Left lung (tissue), 10 donors: ENCODE data around the gene VGLL4. TPM values are rescaled to one million over a fixed set of nuclear protein-coding genes. Genes with fewer than 3 reads are reported as not detected.
A peak's percentile ranks its signal among the peaks of the same experiment; 100 is the strongest.

Experiments
- ATAC-seq: fragments of 200-7000 bp; cut with Tn5 transposase; one replicate; pipeline ENCODE4 v1.9.1; 2020; ENCODE audit warnings: moderate library complexity
- DNase-seq, 4 donors: peaks; one replicate each; pipeline ENCODE4 v3.0.0-alpha.2; 2013 to 2020
- H3K27ac ChIP-seq, 2 donors: fragments of 200-600 bp; sonication (generic) in 1 of 2; one replicate each; pipeline versions ENCODE4 v1.5.0 to v1.8.0; 2020 to 2021
- H3K27me3 ChIP-seq, 2 donors: fragments of 200-600 bp; sonication (generic) in 1 of 2; one replicate each; pipeline versions ENCODE4 v1.5.0 to v1.8.0; 2020 to 2021
- H3K36me3 ChIP-seq, 2 donors: fragments of 200-600 bp; sonication (generic) in 1 of 2; one replicate each; pipeline versions ENCODE4 v1.5.0 to v1.8.0; 2020 to 2021
- H3K4me1 ChIP-seq, 2 donors: fragments of 200-600 bp; one replicate each; pipeline ENCODE4 v1.8.0; 2021
- H3K4me3 ChIP-seq, 2 donors: fragments of 200-600 bp; sonication (generic) in 1 of 2; one replicate each; pipeline versions ENCODE4 v1.5.0 to v1.8.0; 2020 to 2021; ENCODE audit warnings: mild to moderate bottlenecking in 1 of 2
- H3K9me3 ChIP-seq, 2 donors: fragments of 200-600 bp; sonication (generic) in 1 of 2; one replicate each; pipeline versions ENCODE4 v1.5.0 to v1.8.0; 2020 to 2021
- CTCF ChIP-seq, 2 donors: fragments of 200-600 bp; sonication (generic) in 1 of 2; IDR thresholded peaks; one replicate each; pipeline versions ENCODE4 v1.5.0 to v1.8.0; 2021; ENCODE audit warnings: antibody characterized with exemption in 2 of 2
- intact Hi-C, 2 donors: fragments of 100-400 bp; cut with DNase I; formaldehyde crosslinking; loops; one replicate each; pipeline versions ENCODE4 v1.11.2 to v1.14.2; 2022
- polyA plus RNA-seq, 6 donors: library from polyadenylated mRNA; unstranded; fragments of 120-200 nt; gene quantifications; one replicate each; pipeline ENCODE4 v1.2.1, GENCODE V29; 2013; ENCODE audit not compliant: insufficient read length in 6 of 6
- total RNA-seq, 2 donors: library from RNA; stranded (reverse); fragmentation: NEBNext Ultra II Directional; extraction: Animal tissue kit (Norgen Biotek cat#: 25700); gene quantifications; one replicate each; pipeline ENCODE4 v1.2.1, GENCODE V29; 2021
- donor health status: DM: no; HTN: yes; CAD: no.
- donor health status: DM: no; HTN: no; CAD: no.

VGLL4 gene
- total and polyA plus RNA-seq, 8 donors: 40.2 to 115 (median 106) TPM

- Histone ChIP-seq H3K4me1 (peaks cover 0 to 11% of the 10 kb centered on the region in 2 donors), H3K27me3 (no peaks in the 10 kb centered on the region), H3K9me3 (no peaks in the 10 kb centered on the region), H3K27ac (peak overlapping the region in 1 of 2 donors; percentile 2), H3K36me3 (no peaks in the 10 kb centered on the region), H3K4me3 (no peak overlapping the region)
- ATAC-seq (no peak), DNase-seq (no peak)
- intact Hi-C loops: no loop called here
- no peak for TF ChIP-seq CTCF (IDR thresholded peaks at IDR 0.05)
Measured at GRCh38 chr3:11661827-11662226, 18.1 kb upstream of the VGLL4 start.

- H3K4me3 ChIP-seq: no peak overlapping the region
- DNase-seq: no peak
- H3K36me3 ChIP-seq: no peaks in the 10 kb centered on the region
- no peaks in the 10 kb centered on the region for H3K9me3 ChIP-seq
- intact Hi-C loops: no loop called here
- no peaks in the 10 kb centered on the region for H3K27me3 ChIP-seq
- peaks cover 0 to 11% of the 10 kb centered on the region in 2 donors for H3K4me1 ChIP-seq
- no peak for ATAC-seq
- TF ChIP-seq CTCF (IDR thresholded peaks at IDR 0.05): no peak
- H3K27ac ChIP-seq: no peak overlapping the region
Measured at GRCh38 chr3:11661052-11661656, 17.4 kb upstream of the VGLL4 start.

- intact Hi-C loops: no loop called here
- Histone ChIP-seq H3K4me3 (no peak overlapping the region), H3K4me1 (peaks cover 4 to 15% of the 10 kb centered on the region in 2 donors), H3K36me3 (no peaks in the 10 kb centered on the region), H3K27ac (no peak overlapping the region), H3K9me3 (no peaks in the 10 kb centered on the region), H3K27me3 (no peaks in the 10 kb centered on the region)
- no peak for TF ChIP-seq CTCF (IDR thresholded peaks at IDR 0.05)
- ATAC-seq: no peak
- DNase-seq: no peak
Measured at GRCh38 chr3:11660242-11660641, 16.5 kb upstream of the VGLL4 start.

- no peaks in the 10 kb centered on the region for H3K9me3 ChIP-seq
- H3K4me1 ChIP-seq: peaks cover 4 to 17% of the 10 kb centered on the region in 2 donors
- TF ChIP-seq CTCF (IDR thresholded peaks at IDR 0.05): no peak
- no peak for DNase-seq
- no peak overlapping the region for H3K4me3 ChIP-seq
- no peak overlapping the region for H3K27ac ChIP-seq
- intact Hi-C loops: loop anchor here in 1 of 2 donors (10.0 kb wide), 1 partner anchor 147 kb away; no protein-coding TSS in a partner anchor
- ATAC-seq: no peak
- no peaks in the 10 kb centered on the region for H3K27me3 ChIP-seq
- no peaks in the 10 kb centered on the region for H3K36me3 ChIP-seq
Measured at GRCh38 chr3:11658180-11658579, 14.5 kb upstream of the VGLL4 start.

- Histone ChIP-seq H3K27me3 (no peaks in the 10 kb centered on the region), H3K9me3 (no peaks in the 10 kb centered on the region), H3K4me3 (no peak overlapping the region), H3K4me1 (peaks cover 4 to 9% of the 10 kb centered on the region in 2 donors), H3K36me3 (no peaks in the 10 kb centered on the region), H3K27ac (no peak overlapping the region)
- intact Hi-C loops: loop anchor here in 1 of 2 donors (10.0 kb wide), 1 partner anchor 149 kb away; no protein-coding TSS in a partner anchor
- DNase-seq (no peak), ATAC-seq (no peak)
- TF ChIP-seq CTCF (IDR thresholded peaks at IDR 0.05): no peak
Measured at GRCh38 chr3:11655196-11655928, 11.6 kb upstream of the VGLL4 start.
